ENCODE measurements around the gene ZMYM5.
"Not testable (repeated sequence)": the region's sequence is repeated elsewhere in the genome, so short reads cannot be mapped to it uniquely, and the experiment has no call there.

The ZMYM5 gene

GRCh38 chr13:19822673-19823072, 40.8 kb downstream of the ZMYM5 start:
- Histone ChIP-seq H3K4me1 (ENCODE audit: control insufficient read depth, insufficient read depth, low read length) (no peaks in the 10 kb centered on the region), H3K27me3 (ENCODE audit: control insufficient read depth, insufficient read depth, low read length, poor library complexity, severe bottlenecking) (no peaks in the 10 kb centered on the region), H3K4me3 (ENCODE audit: insufficient read depth, low read depth, low read length) (no peak overlapping the region), H3K9me3 (ENCODE audit: control insufficient read depth, low read length) (no peaks in the 10 kb centered on the region), H3K27ac (ENCODE audit: insufficient read depth, low read depth, low read length, poor library complexity, severe bottlenecking) (no peak overlapping the region), H3K36me3 (ENCODE audit: control insufficient read depth, insufficient read depth, low read length) (peaks cover 4% of the 10 kb centered on the region)
- WGBS, 2 experiments: 96 to 99% methylated on average over 3 of the region's 3 CpGs

GRCh38 chr13:19818223-19818842, 45.1 kb downstream of the ZMYM5 start:
- Histone ChIP-seq H3K4me3 (ENCODE audit: insufficient read depth, low read depth, low read length) (no peak overlapping the region), H3K9me3 (ENCODE audit: control insufficient read depth, low read length) (no peaks in the 10 kb centered on the region), H3K27ac (ENCODE audit: insufficient read depth, low read depth, low read length, poor library complexity, severe bottlenecking) (no peak overlapping the region), H3K36me3 (ENCODE audit: control insufficient read depth, insufficient read depth, low read length) (peaks cover 4% of the 10 kb centered on the region), H3K27me3 (ENCODE audit: control insufficient read depth, insufficient read depth, low read length, poor library complexity, severe bottlenecking) (no peaks in the 10 kb centered on the region), H3K4me1 (ENCODE audit: control insufficient read depth, insufficient read depth, low read length) (no peaks in the 10 kb centered on the region)
- 40 to 41% methylated on average over 27 of the region's 27 CpGs for WGBS, 2 experiments

- WGBS, 2 experiments: 94 to 96% methylated on average over 7 of the region's 7 CpGs
- Histone ChIP-seq H3K4me1 (ENCODE audit: control insufficient read depth, insufficient read depth, low read length) (no peaks in the 10 kb centered on the region), H3K27ac (ENCODE audit: insufficient read depth, low read depth, low read length, poor library complexity, severe bottlenecking) (no peak overlapping the region), H3K36me3 (ENCODE audit: control insufficient read depth, insufficient read depth, low read length) (peaks cover 4% of the 10 kb centered on the region), H3K9me3 (ENCODE audit: control insufficient read depth, low read length) (no peaks in the 10 kb centered on the region), H3K4me3 (ENCODE audit: insufficient read depth, low read depth, low read length) (no peak overlapping the region), H3K27me3 (ENCODE audit: control insufficient read depth, insufficient read depth, low read length, poor library complexity, severe bottlenecking) (no peaks in the 10 kb centered on the region)
Measured at GRCh38 chr13:19817510-19818158, 45.8 kb downstream of the ZMYM5 start.

GRCh38 chr13:19817106-19817505, 46.3 kb downstream of the ZMYM5 start:
- H3K36me3 ChIP-seq (ENCODE audit: control insufficient read depth, insufficient read depth, low read length): peaks cover 4% of the 10 kb centered on the region
- no peaks in the 10 kb centered on the region for H3K9me3 ChIP-seq (ENCODE audit: control insufficient read depth, low read length)
- 94 to 97% methylated on average over 10 of the region's 10 CpGs for WGBS, 2 experiments
- H3K27ac ChIP-seq (ENCODE audit: insufficient read depth, low read depth, low read length, poor library complexity, severe bottlenecking): no peak overlapping the region
- no peaks in the 10 kb centered on the region for H3K4me1 ChIP-seq (ENCODE audit: control insufficient read depth, insufficient read depth, low read length)
- H3K4me3 ChIP-seq (ENCODE audit: insufficient read depth, low read depth, low read length): no peak overlapping the region
- H3K27me3 ChIP-seq (ENCODE audit: control insufficient read depth, insufficient read depth, low read length, poor library complexity, severe bottlenecking): no peaks in the 10 kb centered on the region

GRCh38 chr13:19815842-19816241, 47.6 kb downstream of the ZMYM5 start:
- WGBS, 2 experiments: 89 to 97% methylated on average over 2 of the region's 2 CpGs

GRCh38 chr13:19810996-19811881, 52.2 kb downstream of the ZMYM5 start:
- H3K36me3 ChIP-seq (ENCODE audit: control insufficient read depth, insufficient read depth, low read length): no peaks in the 10 kb centered on the region
- H3K27me3 ChIP-seq (ENCODE audit: control insufficient read depth, insufficient read depth, low read length, poor library complexity, severe bottlenecking): no peaks in the 10 kb centered on the region
- no peaks in the 10 kb centered on the region for H3K4me1 ChIP-seq (ENCODE audit: control insufficient read depth, insufficient read depth, low read length)
- 96 to 99% methylated on average over 6 to 7 of the region's 7 CpGs for WGBS, 2 experiments
- no peak overlapping the region for H3K27ac ChIP-seq (ENCODE audit: insufficient read depth, low read depth, low read length, poor library complexity, severe bottlenecking)
- no peak overlapping the region for H3K4me3 ChIP-seq (ENCODE audit: insufficient read depth, low read depth, low read length)
- H3K9me3 ChIP-seq (ENCODE audit: control insufficient read depth, low read length): no peaks in the 10 kb centered on the region

More at GRCh38 chr13:19815842-19816241, 47.6 kb downstream of the ZMYM5 start:
- not testable (repeated sequence) for H3K27ac ChIP-seq (ENCODE audit: insufficient read depth, low read depth, low read length, poor library complexity, severe bottlenecking); H3K36me3 ChIP-seq (ENCODE audit: control insufficient read depth, insufficient read depth, low read length); H3K27me3 ChIP-seq (ENCODE audit: control insufficient read depth, insufficient read depth, low read length, poor library complexity, severe bottlenecking); H3K4me3 ChIP-seq (ENCODE audit: insufficient read depth, low read depth, low read length); H3K4me1 ChIP-seq (ENCODE audit: control insufficient read depth, insufficient read depth, low read length); H3K9me3 ChIP-seq (ENCODE audit: control insufficient read depth, low read length)

GRCh38 chr13:19810151-19810550, 53.3 kb downstream of the ZMYM5 start:
- Histone ChIP-seq H3K27me3 (ENCODE audit: control insufficient read depth, insufficient read depth, low read length, poor library complexity, severe bottlenecking) (no peaks in the 10 kb centered on the region), H3K4me1 (ENCODE audit: control insufficient read depth, insufficient read depth, low read length) (no peaks in the 10 kb centered on the region), H3K27ac (ENCODE audit: insufficient read depth, low read depth, low read length, poor library complexity, severe bottlenecking) (no peak overlapping the region), H3K36me3 (ENCODE audit: control insufficient read depth, insufficient read depth, low read length) (no peaks in the 10 kb centered on the region), H3K4me3 (ENCODE audit: insufficient read depth, low read depth, low read length) (no peak overlapping the region), H3K9me3 (ENCODE audit: control insufficient read depth, low read length) (no peaks in the 10 kb centered on the region)
- 94 to 95% methylated on average over 4 of the region's 4 CpGs for WGBS, 2 experiments

- H3K4me1 ChIP-seq (ENCODE audit: control insufficient read depth, insufficient read depth, low read length): no peaks in the 10 kb centered on the region
- WGBS, 2 experiments: 89 to 93% methylated on average over 4 of the region's 4 CpGs
- H3K36me3 ChIP-seq (ENCODE audit: control insufficient read depth, insufficient read depth, low read length): no peaks in the 10 kb centered on the region
Measured at GRCh38 chr13:19805765-19806164, 57.7 kb downstream of the ZMYM5 start.

GRCh38 chr13:19795956-19796355, 67.5 kb downstream of the ZMYM5 start:
- Histone ChIP-seq H3K4me3 (ENCODE audit: insufficient read depth, low read depth, low read length) (no peak overlapping the region), H3K27ac (ENCODE audit: insufficient read depth, low read depth, low read length, poor library complexity, severe bottlenecking) (no peak overlapping the region), H3K36me3 (ENCODE audit: control insufficient read depth, insufficient read depth, low read length) (no peaks in the 10 kb centered on the region), H3K4me1 (ENCODE audit: control insufficient read depth, insufficient read depth, low read length) (no peaks in the 10 kb centered on the region), H3K9me3 (ENCODE audit: control insufficient read depth, low read length) (no peaks in the 10 kb centered on the region), H3K27me3 (ENCODE audit: control insufficient read depth, insufficient read depth, low read length, poor library complexity, severe bottlenecking) (no peaks in the 10 kb centered on the region)
- WGBS, 2 experiments: 93 to 95% methylated on average over 7 of the region's 7 CpGs

More at GRCh38 chr13:19805765-19806164, 57.7 kb downstream of the ZMYM5 start:
- Histone ChIP-seq H3K4me3 (ENCODE audit: insufficient read depth, low read depth, low read length) (no peak overlapping the region), H3K27me3 (ENCODE audit: control insufficient read depth, insufficient read depth, low read length, poor library complexity, severe bottlenecking) (no peaks in the 10 kb centered on the region), H3K9me3 (ENCODE audit: control insufficient read depth, low read length) (no peaks in the 10 kb centered on the region), H3K27ac (ENCODE audit: insufficient read depth, low read depth, low read length, poor library complexity, severe bottlenecking) (no peak overlapping the region)

GRCh38 chr13:19794631-19795030, 68.8 kb downstream of the ZMYM5 start:
- no peaks in the 10 kb centered on the region for H3K4me1 ChIP-seq (ENCODE audit: control insufficient read depth, insufficient read depth, low read length)
- no peak overlapping the region for H3K4me3 ChIP-seq (ENCODE audit: insufficient read depth, low read depth, low read length)
- no peaks in the 10 kb centered on the region for H3K27me3 ChIP-seq (ENCODE audit: control insufficient read depth, insufficient read depth, low read length, poor library complexity, severe bottlenecking)
- H3K27ac ChIP-seq (ENCODE audit: insufficient read depth, low read depth, low read length, poor library complexity, severe bottlenecking): no peak overlapping the region
- H3K36me3 ChIP-seq (ENCODE audit: control insufficient read depth, insufficient read depth, low read length): no peaks in the 10 kb centered on the region
- no peaks in the 10 kb centered on the region for H3K9me3 ChIP-seq (ENCODE audit: control insufficient read depth, low read length)
- 79 to 80% methylated on average over 4 of the region's 4 CpGs for WGBS, 2 experiments

Measured in ectodermal cell (in vitro differentiated cells).